ENCODE data around the gene ADAMTS16.
A peak's percentile ranks its signal among the peaks of the same experiment; 100 is the strongest.

ADAMTS16 gene

GRCh38 chr5:5287419-5287818, 147.3 kb downstream of the ADAMTS16 start:
- no peak for DNase-seq (ENCODE audit: low spot score)

GRCh38 chr5:5288201-5288600, 148.1 kb downstream of the ADAMTS16 start:
- no peak for DNase-seq (ENCODE audit: low spot score)

GRCh38 chr5:5289537-5289936, 149.4 kb downstream of the ADAMTS16 start:
- no peak for DNase-seq (ENCODE audit: low spot score)

GRCh38 chr5:5290674-5291334, 150.7 kb downstream of the ADAMTS16 start:
- no peak for DNase-seq (ENCODE audit: low spot score)

- DNase-seq (ENCODE audit: low spot score): no peak
Measured at GRCh38 chr5:5291357-5291756, 151.2 kb downstream of the ADAMTS16 start.

GRCh38 chr5:5293029-5293428, 152.9 kb downstream of the ADAMTS16 start:
- no peak for DNase-seq (ENCODE audit: low spot score)

GRCh38 chr5:5294429-5294828, 154.3 kb downstream of the ADAMTS16 start:
- no peak for DNase-seq (ENCODE audit: low spot score)

GRCh38 chr5:5295351-5295750, 155.2 kb downstream of the ADAMTS16 start:
- DNase-seq (ENCODE audit: low spot score): no peak

- DNase-seq (ENCODE audit: low spot score): no peak
Measured at GRCh38 chr5:5296051-5296450, 155.9 kb downstream of the ADAMTS16 start.

GRCh38 chr5:5297432-5298067, 157.4 kb downstream of the ADAMTS16 start:
- DNase-seq (ENCODE audit: low spot score): no peak

- DNase-seq (ENCODE audit: low spot score): no peak
Measured at GRCh38 chr5:5298068-5298633, 158.0 kb downstream of the ADAMTS16 start.

GRCh38 chr5:5298841-5299541, 158.9 kb downstream of the ADAMTS16 start:
- DNase-seq (ENCODE audit: low spot score): no peak

GRCh38 chr5:5301176-5301575, 161.0 kb downstream of the ADAMTS16 start:
- no peak for DNase-seq (ENCODE audit: low spot score)

GRCh38 chr5:5302201-5302600, 162.1 kb downstream of the ADAMTS16 start:
- DNase-seq (ENCODE audit: low spot score): no peak

- no peak for DNase-seq (ENCODE audit: low spot score)
Measured at GRCh38 chr5:5303242-5303641, 163.1 kb downstream of the ADAMTS16 start.

GRCh38 chr5:5304361-5305020, 164.4 kb downstream of the ADAMTS16 start:
- peak; percentile 23 for DNase-seq (ENCODE audit: low spot score)

GRCh38 chr5:5306696-5307095, 166.6 kb downstream of the ADAMTS16 start:
- DNase-seq (ENCODE audit: low spot score): no peak

GRCh38 chr5:5308319-5308718, 168.2 kb downstream of the ADAMTS16 start:
- no peak for DNase-seq (ENCODE audit: low spot score)

GRCh38 chr5:5309645-5310044, 169.5 kb downstream of the ADAMTS16 start:
- DNase-seq (ENCODE audit: low spot score): no peak

- DNase-seq (ENCODE audit: low spot score): no peak
Measured at GRCh38 chr5:5313101-5313635, 173.0 kb downstream of the ADAMTS16 start.

GRCh38 chr5:5314166-5314565, 174.0 kb downstream of the ADAMTS16 start:
- DNase-seq (ENCODE audit: low spot score): no peak

GRCh38 chr5:5314626-5315025, 174.5 kb downstream of the ADAMTS16 start:
- no peak for DNase-seq (ENCODE audit: low spot score)

Measured in HuH-7 (cell line).